Measurements from ENCODE around the gene GAS2L3. TPM values are rescaled to one million over a fixed set of nuclear protein-coding genes. Genes with fewer than 3 reads are reported as not detected.
A peak's percentile ranks its signal among the peaks of the same experiment; 100 is the strongest.

The GAS2L3 gene
- total RNA-seq, 2 donors from 2014 or later = 23.5 to 56.0 TPM

DNA sequence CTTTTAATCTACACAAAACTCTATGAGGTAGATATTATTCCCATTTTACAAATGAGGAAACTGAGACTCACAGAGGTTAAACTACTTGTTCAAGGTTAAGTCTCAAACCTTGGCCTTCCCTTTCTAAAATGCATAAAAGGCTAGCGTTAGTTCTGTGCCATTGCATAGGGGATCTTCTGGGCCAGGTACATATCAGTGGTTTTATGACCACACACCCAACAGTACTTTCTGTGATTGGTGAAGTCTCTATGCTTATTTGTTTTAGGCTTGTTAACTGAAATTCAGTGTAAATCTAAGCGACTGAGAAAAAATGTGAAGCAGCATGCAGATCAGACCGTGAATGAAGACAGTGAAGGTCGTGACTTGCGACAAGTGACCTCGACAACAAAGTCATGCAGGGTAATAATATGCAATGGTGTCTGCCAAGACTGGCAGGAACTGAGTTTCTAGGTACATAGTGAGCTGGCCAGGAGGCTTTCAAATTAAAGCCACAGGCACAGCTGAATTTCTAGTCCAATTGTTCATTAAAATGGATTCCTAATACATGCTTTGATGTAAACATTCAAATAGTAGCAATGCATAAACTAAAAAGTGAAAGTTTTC, 38.8 kb upstream of the GAS2L3 start:
- no peaks in the 10 kb centered on the region for H3K36me3 ChIP-seq
- no peaks in the 10 kb centered on the region for H3K4me1 ChIP-seq
- intact Hi-C loops (cut with DNase I) = loop anchor here (10.0 kb wide), 1 partner anchor 110 kb away; no protein-coding TSS in a partner anchor
- no peaks in the 10 kb centered on the region for H3K27me3 ChIP-seq
- no peak for DNase-seq
- TF ChIP-seq, protein P1, sequence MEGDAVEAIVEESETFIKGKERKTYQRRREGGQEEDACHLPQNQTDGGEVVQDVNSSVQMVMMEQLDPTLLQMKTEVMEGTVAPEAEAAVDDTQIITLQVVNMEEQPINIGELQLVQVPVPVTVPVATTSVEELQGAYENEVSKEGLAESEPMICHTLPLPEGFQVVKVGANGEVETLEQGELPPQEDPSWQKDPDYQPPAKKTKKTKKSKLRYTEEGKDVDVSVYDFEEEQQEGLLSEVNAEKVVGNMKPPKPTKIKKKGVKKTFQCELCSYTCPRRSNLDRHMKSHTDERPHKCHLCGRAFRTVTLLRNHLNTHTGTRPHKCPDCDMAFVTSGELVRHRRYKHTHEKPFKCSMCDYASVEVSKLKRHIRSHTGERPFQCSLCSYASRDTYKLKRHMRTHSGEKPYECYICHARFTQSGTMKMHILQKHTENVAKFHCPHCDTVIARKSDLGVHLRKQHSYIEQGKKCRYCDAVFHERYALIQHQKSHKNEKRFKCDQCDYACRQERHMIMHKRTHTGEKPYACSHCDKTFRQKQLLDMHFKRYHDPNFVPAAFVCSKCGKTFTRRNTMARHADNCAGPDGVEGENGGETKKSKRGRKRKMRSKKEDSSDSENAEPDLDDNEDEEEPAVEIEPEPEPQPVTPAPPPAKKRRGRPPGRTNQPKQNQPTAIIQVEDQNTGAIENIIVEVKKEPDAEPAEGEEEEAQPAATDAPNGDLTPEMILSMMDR (IDR thresholded peaks at IDR 0.05) = no peak
- no peak overlapping the region for H3K4me3 ChIP-seq
- no peak overlapping the region for H3K9ac ChIP-seq (ENCODE audit: low read depth in 2 of 2, low read length in 2 of 2)
- H3K9me3 ChIP-seq = no peaks in the 10 kb centered on the region
- no peak overlapping the region for H3K27ac ChIP-seq

DNA sequence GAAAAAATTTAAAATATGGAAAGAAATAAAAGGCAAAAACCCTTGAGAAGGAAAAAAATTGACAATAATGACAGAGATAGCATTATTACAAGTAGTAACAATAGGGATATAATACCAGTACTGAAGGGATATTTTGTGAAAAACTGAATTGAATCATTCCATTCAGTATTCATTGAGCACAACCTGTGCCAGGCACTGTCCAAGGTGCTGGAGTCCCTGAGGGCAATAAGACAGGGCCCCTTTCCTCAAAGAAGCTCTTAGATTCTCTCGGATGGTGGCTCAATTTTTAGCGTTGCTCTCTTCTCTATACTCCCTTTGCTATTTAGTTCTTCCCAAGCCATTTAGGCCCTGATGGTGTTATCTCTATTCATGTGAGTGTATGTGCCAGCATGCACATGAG, 34.3 kb upstream of the GAS2L3 start:
- Histone ChIP-seq H3K36me3 (no peaks in the 10 kb centered on the region), H3K9me3 (no peaks in the 10 kb centered on the region), H3K9ac (ENCODE audit: low read depth in 2 of 2, low read length in 2 of 2) (no peak overlapping the region), H3K27me3 (no peaks in the 10 kb centered on the region), H3K27ac (no peak overlapping the region), H3K4me3 (no peak overlapping the region), H3K4me1 (no peaks in the 10 kb centered on the region)
- peak; percentile 29 for DNase-seq
- TF ChIP-seq, protein P1 (IDR thresholded peaks at IDR 0.05) = no peak
- intact Hi-C loops (cut with DNase I) = loop anchor here (10.0 kb wide), 1 partner anchor 114 kb away; no protein-coding TSS in a partner anchor

DNA sequence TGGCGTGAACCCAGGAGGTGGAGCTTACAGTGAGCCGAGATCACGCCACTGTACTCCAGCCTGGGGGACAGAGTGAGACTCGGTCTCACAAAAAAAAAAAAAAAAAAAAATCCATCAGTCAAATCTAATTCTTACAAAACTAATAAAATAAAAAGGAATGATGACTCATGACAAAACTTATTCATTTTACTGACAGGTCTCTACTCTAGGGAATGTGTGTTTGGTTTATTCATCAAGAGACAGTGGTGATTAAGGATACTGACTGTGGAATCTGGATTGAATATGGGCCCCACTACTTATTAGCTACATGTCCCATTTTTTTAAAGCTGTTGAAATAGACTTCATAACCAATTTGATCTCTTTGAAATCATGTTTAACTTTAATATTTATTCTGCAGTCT, 29.3 kb upstream of the GAS2L3 start:
- TF ChIP-seq, protein P1 (IDR thresholded peaks at IDR 0.05) = no peak
- no peaks in the 10 kb centered on the region for H3K4me1 ChIP-seq
- no peak for DNase-seq
- H3K4me3 ChIP-seq = no peak overlapping the region
- H3K9ac ChIP-seq (ENCODE audit: low read depth in 2 of 2, low read length in 2 of 2) = no peak overlapping the region
- H3K27ac ChIP-seq = no peak overlapping the region
- no peaks in the 10 kb centered on the region for H3K27me3 ChIP-seq
- intact Hi-C loops (cut with DNase I) = no loop called here
- no peaks in the 10 kb centered on the region for H3K9me3 ChIP-seq
- H3K36me3 ChIP-seq = no peaks in the 10 kb centered on the region

DNA sequence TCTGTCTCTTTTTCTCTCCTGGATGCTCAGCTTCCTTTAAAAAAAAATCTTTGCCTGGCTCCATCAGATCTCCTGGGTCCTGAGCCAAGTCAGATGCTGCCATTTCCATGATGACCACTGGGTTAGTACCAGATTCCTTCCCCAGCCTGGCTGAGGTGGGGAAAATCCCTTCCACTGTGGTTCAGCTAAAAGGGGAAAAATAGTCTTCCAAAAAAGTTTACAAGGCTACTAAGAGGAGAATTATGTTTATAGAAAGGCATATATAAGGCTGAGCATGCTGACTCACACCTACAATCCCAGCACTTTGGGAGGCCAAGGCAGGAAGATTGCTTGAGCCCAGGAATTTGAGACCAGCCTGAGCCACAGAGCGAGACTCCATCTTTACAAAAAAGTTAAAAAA, 28.4 kb upstream of the GAS2L3 start:
- intact Hi-C loops (cut with DNase I) = no loop called here
- TF ChIP-seq, protein P1 (IDR thresholded peaks at IDR 0.05) = no peak
- H3K36me3 ChIP-seq = no peaks in the 10 kb centered on the region

DNA sequence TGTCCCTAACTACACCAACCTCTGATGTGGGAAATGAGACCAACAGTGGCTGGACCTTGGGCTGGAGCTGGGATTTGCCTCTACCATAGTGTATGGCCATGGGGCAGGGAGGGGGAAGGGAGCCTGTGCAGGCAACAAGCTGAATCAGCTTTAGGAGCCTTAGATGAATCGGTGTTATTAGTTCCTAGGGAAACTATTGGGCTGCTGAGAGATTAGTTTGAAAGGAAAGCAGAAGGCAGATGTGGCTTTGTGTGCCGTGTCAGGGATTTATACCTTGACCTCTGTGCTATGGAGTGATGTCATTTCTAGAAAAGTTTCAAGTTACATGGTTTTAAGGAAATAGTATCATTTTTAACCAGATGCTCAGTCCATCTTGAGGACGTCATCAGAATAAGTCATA, 19.5 kb upstream of the GAS2L3 start:
- Histone ChIP-seq H3K9me3 (no peaks in the 10 kb centered on the region), H3K4me1 (no peaks in the 10 kb centered on the region), H3K27ac (no peak overlapping the region), H3K9ac (ENCODE audit: low read depth in 2 of 2, low read length in 2 of 2) (no peak overlapping the region), H3K36me3 (no peaks in the 10 kb centered on the region), H3K4me3 (no peak overlapping the region), H3K27me3 (no peaks in the 10 kb centered on the region)
- no peak for DNase-seq
- intact Hi-C loops (cut with DNase I) = loop anchor here (5.0 to 10.0 kb wide), 3 partner anchors 181 to 317 kb away; no protein-coding TSS in a partner anchor
- TF ChIP-seq, protein P1 (IDR thresholded peaks at IDR 0.05) = no peak

More for the DNA sequence above, 28.4 kb upstream of the GAS2L3 start:
- Histone ChIP-seq H3K4me1 (no peaks in the 10 kb centered on the region), H3K9me3 (no peaks in the 10 kb centered on the region), H3K27me3 (no peaks in the 10 kb centered on the region), H3K9ac (ENCODE audit: low read depth in 2 of 2, low read length in 2 of 2) (no peak overlapping the region), H3K27ac (no peak overlapping the region), H3K4me3 (no peak overlapping the region)
- DNase-seq = no peak

Data from colonic mucosa (tissue), 4 donors.